ENCODE measurements around the gene CGB1.

CGB1 gene

DNA sequence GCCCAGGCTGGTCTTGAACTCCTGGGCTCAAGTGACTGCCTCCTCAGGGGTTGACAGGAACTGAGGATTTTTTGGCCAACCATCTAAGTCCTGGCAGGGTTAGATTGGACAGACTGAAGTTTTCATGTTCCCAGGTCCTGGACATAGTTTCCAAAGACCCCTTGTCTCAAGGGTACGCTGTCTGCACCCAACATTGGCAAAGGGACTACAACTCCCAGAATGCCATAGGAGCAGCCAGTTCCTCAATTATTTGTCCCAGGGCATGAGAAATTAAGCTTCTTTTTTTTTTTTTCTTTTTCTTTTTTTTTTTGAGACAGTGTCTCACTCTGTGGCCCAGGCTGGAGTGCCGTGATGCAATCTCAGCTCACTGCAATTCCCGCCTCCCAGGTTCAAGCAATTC lies 50.5 kb downstream of the CGB1 start:
- ChIA-PET POLR2A (interaction anchor here (0.6 to 1.2 kb wide), 2 partner anchors 10 to 20 kb away, joined by 3 to 9 read pairs; no protein-coding TSS in a partner anchor), CTCF (interaction anchor here (0.7 to 1.1 kb wide), 3 partner anchors 13 to 787 kb away, joined by 4 read pairs; no protein-coding TSS in a partner anchor)
- Histone ChIP-seq H3K4me3 (ENCODE audit: low read depth, low read length) (no peak overlapping the region), H3K36me3 (ENCODE audit: control insufficient read depth in 2 of 2, insufficient read depth in 1 of 2, low read length in 2 of 2) (peaks cover 44 to 87% of the 10 kb centered on the region in 2 experiments; a peak in 2 of 3 replicates), H3K9me3 (ENCODE audit: control insufficient read depth, insufficient read depth, low read depth, low read length) (no peaks in the 10 kb centered on the region), H3K4me1 (ENCODE audit: control insufficient read depth, insufficient read depth, low read length) (no peaks in the 10 kb centered on the region), H3K27ac (ENCODE audit: extremely low read depth, low read depth, low read length) (no peak overlapping the region)
- TF ChIP-seq, protein P1, sequence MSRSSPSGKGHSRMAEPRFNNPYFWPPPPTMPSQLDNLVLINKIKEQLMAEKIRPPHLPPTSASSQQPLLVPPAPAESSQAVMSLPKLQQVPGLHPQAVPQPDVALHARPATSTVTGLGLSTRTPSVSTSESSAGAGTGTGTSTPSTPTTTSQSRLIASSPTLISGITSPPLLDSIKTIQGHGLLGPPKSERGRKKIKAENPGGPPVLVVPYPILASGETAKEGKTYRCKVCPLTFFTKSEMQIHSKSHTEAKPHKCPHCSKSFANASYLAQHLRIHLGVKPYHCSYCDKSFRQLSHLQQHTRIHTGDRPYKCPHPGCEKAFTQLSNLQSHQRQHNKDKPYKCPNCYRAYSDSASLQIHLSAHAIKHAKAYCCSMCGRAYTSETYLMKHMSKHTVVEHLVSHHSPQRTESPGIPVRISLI (tag by site-specific recombination; IDR thresholded peaks at IDR 0.05): 0 out of 2 replicates have a peak, but pooled peaks have one; percentile 19
- no peak for TF ChIP-seq OSR2 (tag by site-specific recombination; IDR thresholded peaks at IDR 0.05)
- TF ChIP-seq, protein P2, sequence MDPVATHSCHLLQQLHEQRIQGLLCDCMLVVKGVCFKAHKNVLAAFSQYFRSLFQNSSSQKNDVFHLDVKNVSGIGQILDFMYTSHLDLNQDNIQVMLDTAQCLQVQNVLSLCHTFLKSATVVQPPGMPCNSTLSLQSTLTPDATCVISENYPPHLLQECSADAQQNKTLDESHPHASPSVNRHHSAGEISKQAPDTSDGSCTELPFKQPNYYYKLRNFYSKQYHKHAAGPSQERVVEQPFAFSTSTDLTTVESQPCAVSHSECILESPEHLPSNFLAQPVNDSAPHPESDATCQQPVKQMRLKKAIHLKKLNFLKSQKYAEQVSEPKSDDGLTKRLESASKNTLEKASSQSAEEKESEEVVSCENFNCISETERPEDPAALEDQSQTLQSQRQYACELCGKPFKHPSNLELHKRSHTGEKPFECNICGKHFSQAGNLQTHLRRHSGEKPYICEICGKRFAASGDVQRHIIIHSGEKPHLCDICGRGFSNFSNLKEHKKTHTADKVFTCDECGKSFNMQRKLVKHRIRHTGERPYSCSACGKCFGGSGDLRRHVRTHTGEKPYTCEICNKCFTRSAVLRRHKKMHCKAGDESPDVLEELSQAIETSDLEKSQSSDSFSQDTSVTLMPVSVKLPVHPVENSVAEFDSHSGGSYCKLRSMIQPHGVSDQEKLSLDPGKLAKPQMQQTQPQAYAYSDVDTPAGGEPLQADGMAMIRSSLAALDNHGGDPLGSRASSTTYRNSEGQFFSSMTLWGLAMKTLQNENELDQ (tag by site-specific recombination; IDR thresholded peaks at IDR 0.05; ENCODE audit: low read depth): no peak
- TF ChIP-seq YY1 (tag by site-specific recombination; IDR thresholded peaks at IDR 0.05): no peak
- TF ChIP-seq MYNN (tag by site-specific recombination; IDR thresholded peaks at IDR 0.05; ENCODE audit: borderline replicate concordance): no peak

DNA sequence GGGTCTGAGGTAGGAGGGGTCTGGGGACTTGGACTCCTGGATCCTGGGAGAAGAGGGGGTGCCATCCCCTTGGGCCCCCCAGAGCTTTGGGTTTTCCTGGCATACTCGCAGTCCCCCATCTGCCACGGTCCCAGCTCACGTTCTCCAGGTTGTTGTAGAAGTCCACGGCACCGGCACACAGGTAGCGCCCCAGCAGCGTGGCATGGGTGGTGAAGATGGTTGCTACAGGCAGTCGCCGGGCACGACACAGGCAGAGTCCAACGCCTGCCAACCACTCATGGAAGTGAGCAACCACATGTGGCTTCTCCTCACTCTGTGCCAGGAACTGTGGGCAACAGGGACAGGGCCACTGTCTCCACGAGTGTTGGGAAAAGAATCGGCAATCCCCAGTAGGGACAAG lies 51.0 kb downstream of the CGB1 start:
- no peak for TF ChIP-seq HOXA7 (CRISPR knock-in tag; IDR thresholded peaks at IDR 0.05; ENCODE audit: borderline replicate concordance)
- TF ChIP-seq ZNF121 (tag by site-specific recombination; IDR thresholded peaks at IDR 0.05): no peak
- TF ChIP-seq, protein P3, sequence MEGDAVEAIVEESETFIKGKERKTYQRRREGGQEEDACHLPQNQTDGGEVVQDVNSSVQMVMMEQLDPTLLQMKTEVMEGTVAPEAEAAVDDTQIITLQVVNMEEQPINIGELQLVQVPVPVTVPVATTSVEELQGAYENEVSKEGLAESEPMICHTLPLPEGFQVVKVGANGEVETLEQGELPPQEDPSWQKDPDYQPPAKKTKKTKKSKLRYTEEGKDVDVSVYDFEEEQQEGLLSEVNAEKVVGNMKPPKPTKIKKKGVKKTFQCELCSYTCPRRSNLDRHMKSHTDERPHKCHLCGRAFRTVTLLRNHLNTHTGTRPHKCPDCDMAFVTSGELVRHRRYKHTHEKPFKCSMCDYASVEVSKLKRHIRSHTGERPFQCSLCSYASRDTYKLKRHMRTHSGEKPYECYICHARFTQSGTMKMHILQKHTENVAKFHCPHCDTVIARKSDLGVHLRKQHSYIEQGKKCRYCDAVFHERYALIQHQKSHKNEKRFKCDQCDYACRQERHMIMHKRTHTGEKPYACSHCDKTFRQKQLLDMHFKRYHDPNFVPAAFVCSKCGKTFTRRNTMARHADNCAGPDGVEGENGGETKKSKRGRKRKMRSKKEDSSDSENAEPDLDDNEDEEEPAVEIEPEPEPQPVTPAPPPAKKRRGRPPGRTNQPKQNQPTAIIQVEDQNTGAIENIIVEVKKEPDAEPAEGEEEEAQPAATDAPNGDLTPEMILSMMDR (tag by site-specific recombination; IDR thresholded peaks at IDR 0.05): no peak
- TF ChIP-seq, protein P4, sequence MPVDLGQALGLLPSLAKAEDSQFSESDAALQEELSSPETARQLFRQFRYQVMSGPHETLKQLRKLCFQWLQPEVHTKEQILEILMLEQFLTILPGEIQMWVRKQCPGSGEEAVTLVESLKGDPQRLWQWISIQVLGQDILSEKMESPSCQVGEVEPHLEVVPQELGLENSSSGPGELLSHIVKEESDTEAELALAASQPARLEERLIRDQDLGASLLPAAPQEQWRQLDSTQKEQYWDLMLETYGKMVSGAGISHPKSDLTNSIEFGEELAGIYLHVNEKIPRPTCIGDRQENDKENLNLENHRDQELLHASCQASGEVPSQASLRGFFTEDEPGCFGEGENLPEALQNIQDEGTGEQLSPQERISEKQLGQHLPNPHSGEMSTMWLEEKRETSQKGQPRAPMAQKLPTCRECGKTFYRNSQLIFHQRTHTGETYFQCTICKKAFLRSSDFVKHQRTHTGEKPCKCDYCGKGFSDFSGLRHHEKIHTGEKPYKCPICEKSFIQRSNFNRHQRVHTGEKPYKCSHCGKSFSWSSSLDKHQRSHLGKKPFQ (tag by site-specific recombination; IDR thresholded peaks at IDR 0.05): no peak
- TF ChIP-seq ZNF558 (tag by site-specific recombination; IDR thresholded peaks at IDR 0.05): no peak
- no peak for TF ChIP-seq ZNF626 (tag by site-specific recombination; IDR thresholded peaks at IDR 0.05)
- no peak for TF ChIP-seq ZBTB21 (tag by site-specific recombination; IDR thresholded peaks at IDR 0.05)
- TF ChIP-seq ZNF302 (tag by site-specific recombination; IDR thresholded peaks at IDR 0.05; ENCODE audit: low read depth): no peak
- no peak for TF ChIP-seq GLI2 (tag by site-specific recombination; IDR thresholded peaks at IDR 0.05; ENCODE audit: borderline replicate concordance, low read depth)
- no peak for TF ChIP-seq KLF7 (tag by site-specific recombination; IDR thresholded peaks at IDR 0.05; ENCODE audit: borderline replicate concordance)
- TF ChIP-seq SCRT1 (tag by site-specific recombination; IDR thresholded peaks at IDR 0.05; ENCODE audit: borderline replicate concordance): no peak
- TF ChIP-seq ZNF221 (tag by site-specific recombination; IDR thresholded peaks at IDR 0.05; ENCODE audit: borderline replicate concordance): no peak
- TF ChIP-seq ZNF394 (tag by site-specific recombination; IDR thresholded peaks at IDR 0.05; ENCODE audit: borderline replicate concordance): no peak
- TF ChIP-seq ZFP69B (tag by site-specific recombination; IDR thresholded peaks at IDR 0.05): no peak
- TF ChIP-seq YY2 (tag by site-specific recombination; IDR thresholded peaks at IDR 0.05): no peak
- TF ChIP-seq, protein P5, sequence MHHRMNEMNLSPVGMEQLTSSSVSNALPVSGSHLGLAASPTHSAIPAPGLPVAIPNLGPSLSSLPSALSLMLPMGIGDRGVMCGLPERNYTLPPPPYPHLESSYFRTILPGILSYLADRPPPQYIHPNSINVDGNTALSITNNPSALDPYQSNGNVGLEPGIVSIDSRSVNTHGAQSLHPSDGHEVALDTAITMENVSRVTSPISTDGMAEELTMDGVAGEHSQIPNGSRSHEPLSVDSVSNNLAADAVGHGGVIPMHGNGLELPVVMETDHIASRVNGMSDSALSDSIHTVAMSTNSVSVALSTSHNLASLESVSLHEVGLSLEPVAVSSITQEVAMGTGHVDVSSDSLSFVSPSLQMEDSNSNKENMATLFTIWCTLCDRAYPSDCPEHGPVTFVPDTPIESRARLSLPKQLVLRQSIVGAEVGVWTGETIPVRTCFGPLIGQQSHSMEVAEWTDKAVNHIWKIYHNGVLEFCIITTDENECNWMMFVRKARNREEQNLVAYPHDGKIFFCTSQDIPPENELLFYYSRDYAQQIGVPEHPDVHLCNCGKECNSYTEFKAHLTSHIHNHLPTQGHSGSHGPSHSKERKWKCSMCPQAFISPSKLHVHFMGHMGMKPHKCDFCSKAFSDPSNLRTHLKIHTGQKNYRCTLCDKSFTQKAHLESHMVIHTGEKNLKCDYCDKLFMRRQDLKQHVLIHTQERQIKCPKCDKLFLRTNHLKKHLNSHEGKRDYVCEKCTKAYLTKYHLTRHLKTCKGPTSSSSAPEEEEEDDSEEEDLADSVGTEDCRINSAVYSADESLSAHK (tag by site-specific recombination; IDR thresholded peaks at IDR 0.05): no peak
- TF ChIP-seq ZNF529 (tag by site-specific recombination; IDR thresholded peaks at IDR 0.05; ENCODE audit: insufficient replicate concordance): no peak
- TF ChIP-seq ZNF585B (tag by site-specific recombination; IDR thresholded peaks at IDR 0.05): no peak
- Histone ChIP-seq H3K36me3 (ENCODE audit: control insufficient read depth in 2 of 2, insufficient read depth in 1 of 2, low read length in 2 of 2) (peaks cover 44 to 83% of the 10 kb centered on the region in 2 experiments; a peak in 2 of 3 replicates), H3K27ac (ENCODE audit: extremely low read depth, low read depth, low read length) (no peak overlapping the region), H3K9me3 (ENCODE audit: control insufficient read depth, insufficient read depth, low read depth, low read length) (no peaks in the 10 kb centered on the region), H3K4me1 (ENCODE audit: control insufficient read depth, insufficient read depth, low read length) (no peaks in the 10 kb centered on the region), H3K4me3 (ENCODE audit: low read depth, low read length) (no peak overlapping the region)
- POLR2A ChIA-PET: no interaction called here
- CTCF ChIA-PET: interaction anchor here (0.6 to 0.7 kb wide), 3 partner anchors 12 to 788 kb away, joined by 3 to 5 read pairs (median 4); no protein-coding TSS in a partner anchor
